ENCODE measurements around the gene CCDC15. TPM values are rescaled to one million over a fixed set of nuclear protein-coding genes. Genes with fewer than 3 reads are reported as not detected.

The CCDC15 gene
- total and polyA plus RNA-seq, 2 experiments from 2014 or later = 2.9 to 3.3 TPM

DNA sequence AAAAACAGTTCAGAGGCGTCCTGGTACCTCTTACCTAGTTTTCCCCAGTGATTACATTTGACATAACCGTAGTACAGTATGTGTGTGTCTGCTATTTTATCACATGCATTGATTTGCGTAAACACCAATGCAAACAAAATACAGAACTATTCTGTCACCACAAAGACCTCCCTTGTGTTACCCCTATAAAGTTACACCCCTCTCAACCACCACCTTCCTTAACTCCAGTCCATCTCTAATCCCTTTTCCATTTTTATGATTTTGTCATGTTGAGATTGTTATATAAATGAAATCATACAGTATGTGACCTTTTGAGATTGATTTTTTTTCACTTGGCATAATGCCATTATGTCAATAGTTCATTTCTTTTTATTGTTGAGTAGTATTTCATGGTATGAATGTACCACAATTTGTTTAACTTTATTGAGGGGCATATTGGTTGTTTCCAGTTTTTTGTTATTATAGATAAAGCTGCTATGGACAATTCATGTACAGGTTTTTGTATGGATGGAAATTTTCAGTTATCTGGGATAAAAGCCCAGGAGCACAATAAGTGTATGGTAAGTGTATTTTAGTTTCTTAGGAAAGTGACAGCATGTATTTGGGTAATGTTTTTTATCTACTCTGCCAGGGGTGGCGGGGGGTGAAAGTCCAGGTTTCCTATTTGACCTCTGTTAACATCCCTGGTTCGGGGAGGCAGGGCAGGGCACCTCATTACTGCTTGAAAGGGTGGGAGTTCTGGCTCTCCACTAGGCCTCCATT is 103.1 kb downstream of the CCDC15 start:
- H3K27me3 ChIP-seq (ENCODE audit: insufficient read depth) = peaks cover 21% of the 10 kb centered on the region
- no peak overlapping the region for H3K4me2 ChIP-seq
- no peak overlapping the region for H2AFZ ChIP-seq
- no peaks in the 10 kb centered on the region for H3K4me1 Mint-ChIP-seq
- no peaks in the 10 kb centered on the region for H3K36me3 Mint-ChIP-seq (ENCODE audit: low read depth)
- no peaks in the 10 kb centered on the region for H3K4me1 ChIP-seq (ENCODE audit: insufficient read depth)
- H4K20me1 ChIP-seq (replicated peaks; ENCODE audit: insufficient read depth) = no peaks in the 10 kb centered on the region
- H3F3A ChIP-seq (replicated peaks; ENCODE audit: low read depth) = no peaks in the 10 kb centered on the region
- H3K4me3 Mint-ChIP-seq = no peak overlapping the region
- H3K36me3 ChIP-seq (ENCODE audit: insufficient read depth) = no peaks in the 10 kb centered on the region
- TF ChIP-seq, protein P1, sequence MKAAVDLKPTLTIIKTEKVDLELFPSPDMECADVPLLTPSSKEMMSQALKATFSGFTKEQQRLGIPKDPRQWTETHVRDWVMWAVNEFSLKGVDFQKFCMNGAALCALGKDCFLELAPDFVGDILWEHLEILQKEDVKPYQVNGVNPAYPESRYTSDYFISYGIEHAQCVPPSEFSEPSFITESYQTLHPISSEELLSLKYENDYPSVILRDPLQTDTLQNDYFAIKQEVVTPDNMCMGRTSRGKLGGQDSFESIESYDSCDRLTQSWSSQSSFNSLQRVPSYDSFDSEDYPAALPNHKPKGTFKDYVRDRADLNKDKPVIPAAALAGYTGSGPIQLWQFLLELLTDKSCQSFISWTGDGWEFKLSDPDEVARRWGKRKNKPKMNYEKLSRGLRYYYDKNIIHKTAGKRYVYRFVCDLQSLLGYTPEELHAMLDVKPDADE (IDR thresholded peaks at IDR 0.05) = no peak
- TF ChIP-seq, protein P2, sequence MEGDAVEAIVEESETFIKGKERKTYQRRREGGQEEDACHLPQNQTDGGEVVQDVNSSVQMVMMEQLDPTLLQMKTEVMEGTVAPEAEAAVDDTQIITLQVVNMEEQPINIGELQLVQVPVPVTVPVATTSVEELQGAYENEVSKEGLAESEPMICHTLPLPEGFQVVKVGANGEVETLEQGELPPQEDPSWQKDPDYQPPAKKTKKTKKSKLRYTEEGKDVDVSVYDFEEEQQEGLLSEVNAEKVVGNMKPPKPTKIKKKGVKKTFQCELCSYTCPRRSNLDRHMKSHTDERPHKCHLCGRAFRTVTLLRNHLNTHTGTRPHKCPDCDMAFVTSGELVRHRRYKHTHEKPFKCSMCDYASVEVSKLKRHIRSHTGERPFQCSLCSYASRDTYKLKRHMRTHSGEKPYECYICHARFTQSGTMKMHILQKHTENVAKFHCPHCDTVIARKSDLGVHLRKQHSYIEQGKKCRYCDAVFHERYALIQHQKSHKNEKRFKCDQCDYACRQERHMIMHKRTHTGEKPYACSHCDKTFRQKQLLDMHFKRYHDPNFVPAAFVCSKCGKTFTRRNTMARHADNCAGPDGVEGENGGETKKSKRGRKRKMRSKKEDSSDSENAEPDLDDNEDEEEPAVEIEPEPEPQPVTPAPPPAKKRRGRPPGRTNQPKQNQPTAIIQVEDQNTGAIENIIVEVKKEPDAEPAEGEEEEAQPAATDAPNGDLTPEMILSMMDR (conservative IDR thresholded peaks at IDR 0.05; ENCODE audit: low read depth in 2 of 2) = no peak
- TF ChIP-seq EZH2phosphoT487 (IDR thresholded peaks at IDR 0.05; ENCODE audit: unreplicated experiment) (no peak), ZNF114 (CRISPR knock-in tag; IDR thresholded peaks at IDR 0.05) (no peak), NANOG (IDR thresholded peaks at IDR 0.05; ENCODE audit: borderline replicate concordance) (no peak), STAT1 (IDR thresholded peaks at IDR 0.05; ENCODE audit: unreplicated experiment) (no peak), POLR2AphosphoS5 (IDR thresholded peaks at IDR 0.05; ENCODE audit: low read depth) (no peak), ZNF331 (CRISPR knock-in tag; IDR thresholded peaks at IDR 0.05; ENCODE audit: low read depth) (no peak), CREB1 (CRISPR knock-in tag; IDR thresholded peaks at IDR 0.05; ENCODE audit: low read depth) (no peak), JUNB (IDR thresholded peaks at IDR 0.05; ENCODE audit: unreplicated experiment) (no peak), EZH2 (IDR thresholded peaks at IDR 0.05; ENCODE audit: low read depth, unreplicated experiment) (no peak)
- TF ChIP-seq, protein P3, sequence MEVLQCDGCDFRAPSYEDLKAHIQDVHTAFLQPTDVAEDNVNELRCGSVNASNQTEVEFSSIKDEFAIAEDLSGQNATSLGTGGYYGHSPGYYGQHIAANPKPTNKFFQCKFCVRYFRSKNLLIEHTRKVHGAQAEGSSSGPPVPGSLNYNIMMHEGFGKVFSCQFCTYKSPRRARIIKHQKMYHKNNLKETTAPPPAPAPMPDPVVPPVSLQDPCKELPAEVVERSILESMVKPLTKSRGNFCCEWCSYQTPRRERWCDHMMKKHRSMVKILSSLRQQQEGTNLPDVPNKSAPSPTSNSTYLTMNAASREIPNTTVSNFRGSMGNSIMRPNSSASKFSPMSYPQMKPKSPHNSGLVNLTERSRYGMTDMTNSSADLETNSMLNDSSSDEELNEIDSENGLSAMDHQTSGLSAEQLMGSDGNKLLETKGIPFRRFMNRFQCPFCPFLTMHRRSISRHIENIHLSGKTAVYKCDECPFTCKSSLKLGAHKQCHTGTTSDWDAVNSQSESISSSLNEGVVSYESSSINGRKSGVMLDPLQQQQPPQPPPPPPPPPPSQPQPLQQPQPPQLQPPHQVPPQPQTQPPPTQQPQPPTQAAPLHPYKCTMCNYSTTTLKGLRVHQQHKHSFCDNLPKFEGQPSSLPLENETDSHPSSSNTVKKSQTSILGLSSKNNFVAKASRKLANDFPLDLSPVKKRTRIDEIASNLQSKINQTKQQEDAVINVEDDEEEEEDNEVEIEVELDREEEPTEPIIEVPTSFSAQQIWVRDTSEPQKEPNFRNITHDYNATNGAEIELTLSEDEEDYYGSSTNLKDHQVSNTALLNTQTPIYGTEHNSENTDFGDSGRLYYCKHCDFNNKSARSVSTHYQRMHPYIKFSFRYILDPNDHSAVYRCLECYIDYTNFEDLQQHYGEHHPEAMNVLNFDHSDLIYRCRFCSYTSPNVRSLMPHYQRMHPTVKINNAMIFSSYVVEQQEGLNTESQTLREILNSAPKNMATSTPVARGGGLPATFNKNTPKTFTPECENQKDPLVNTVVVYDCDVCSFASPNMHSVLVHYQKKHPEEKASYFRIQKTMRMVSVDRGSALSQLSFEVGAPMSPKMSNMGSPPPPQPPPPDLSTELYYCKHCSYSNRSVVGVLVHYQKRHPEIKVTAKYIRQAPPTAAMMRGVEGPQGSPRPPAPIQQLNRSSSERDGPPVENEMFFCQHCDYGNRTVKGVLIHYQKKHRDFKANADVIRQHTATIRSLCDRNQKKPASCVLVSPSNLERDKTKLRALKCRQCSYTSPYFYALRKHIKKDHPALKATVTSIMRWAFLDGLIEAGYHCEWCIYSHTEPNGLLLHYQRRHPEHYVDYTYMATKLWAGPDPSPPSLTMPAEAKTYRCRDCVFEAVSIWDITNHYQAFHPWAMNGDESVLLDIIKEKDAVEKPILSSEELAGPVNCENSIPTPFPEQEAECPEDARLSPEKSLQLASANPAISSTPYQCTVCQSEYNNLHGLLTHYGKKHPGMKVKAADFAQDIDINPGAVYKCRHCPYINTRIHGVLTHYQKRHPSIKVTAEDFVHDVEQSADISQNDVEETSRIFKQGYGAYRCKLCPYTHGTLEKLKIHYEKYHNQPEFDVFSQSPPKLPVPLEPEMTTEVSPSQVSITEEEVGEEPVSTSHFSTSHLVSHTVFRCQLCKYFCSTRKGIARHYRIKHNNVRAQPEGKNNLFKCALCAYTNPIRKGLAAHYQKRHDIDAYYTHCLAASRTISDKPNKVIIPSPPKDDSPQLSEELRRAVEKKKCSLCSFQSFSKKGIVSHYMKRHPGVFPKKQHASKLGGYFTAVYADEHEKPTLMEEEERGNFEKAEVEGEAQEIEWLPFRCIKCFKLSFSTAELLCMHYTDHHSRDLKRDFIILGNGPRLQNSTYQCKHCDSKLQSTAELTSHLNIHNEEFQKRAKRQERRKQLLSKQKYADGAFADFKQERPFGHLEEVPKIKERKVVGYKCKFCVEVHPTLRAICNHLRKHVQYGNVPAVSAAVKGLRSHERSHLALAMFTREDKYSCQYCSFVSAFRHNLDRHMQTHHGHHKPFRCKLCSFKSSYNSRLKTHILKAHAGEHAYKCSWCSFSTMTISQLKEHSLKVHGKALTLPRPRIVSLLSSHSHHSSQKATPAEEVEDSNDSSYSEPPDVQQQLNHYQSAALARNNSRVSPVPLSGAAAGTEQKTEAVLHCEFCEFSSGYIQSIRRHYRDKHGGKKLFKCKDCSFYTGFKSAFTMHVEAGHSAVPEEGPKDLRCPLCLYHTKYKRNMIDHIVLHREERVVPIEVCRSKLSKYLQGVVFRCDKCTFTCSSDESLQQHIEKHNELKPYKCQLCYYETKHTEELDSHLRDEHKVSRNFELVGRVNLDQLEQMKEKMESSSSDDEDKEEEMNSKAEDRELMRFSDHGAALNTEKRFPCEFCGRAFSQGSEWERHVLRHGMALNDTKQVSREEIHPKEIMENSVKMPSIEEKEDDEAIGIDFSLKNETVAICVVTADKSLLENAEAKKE (CRISPR knock-in tag; IDR thresholded peaks at IDR 0.05) = no peak
- TF ChIP-seq, protein P4, sequence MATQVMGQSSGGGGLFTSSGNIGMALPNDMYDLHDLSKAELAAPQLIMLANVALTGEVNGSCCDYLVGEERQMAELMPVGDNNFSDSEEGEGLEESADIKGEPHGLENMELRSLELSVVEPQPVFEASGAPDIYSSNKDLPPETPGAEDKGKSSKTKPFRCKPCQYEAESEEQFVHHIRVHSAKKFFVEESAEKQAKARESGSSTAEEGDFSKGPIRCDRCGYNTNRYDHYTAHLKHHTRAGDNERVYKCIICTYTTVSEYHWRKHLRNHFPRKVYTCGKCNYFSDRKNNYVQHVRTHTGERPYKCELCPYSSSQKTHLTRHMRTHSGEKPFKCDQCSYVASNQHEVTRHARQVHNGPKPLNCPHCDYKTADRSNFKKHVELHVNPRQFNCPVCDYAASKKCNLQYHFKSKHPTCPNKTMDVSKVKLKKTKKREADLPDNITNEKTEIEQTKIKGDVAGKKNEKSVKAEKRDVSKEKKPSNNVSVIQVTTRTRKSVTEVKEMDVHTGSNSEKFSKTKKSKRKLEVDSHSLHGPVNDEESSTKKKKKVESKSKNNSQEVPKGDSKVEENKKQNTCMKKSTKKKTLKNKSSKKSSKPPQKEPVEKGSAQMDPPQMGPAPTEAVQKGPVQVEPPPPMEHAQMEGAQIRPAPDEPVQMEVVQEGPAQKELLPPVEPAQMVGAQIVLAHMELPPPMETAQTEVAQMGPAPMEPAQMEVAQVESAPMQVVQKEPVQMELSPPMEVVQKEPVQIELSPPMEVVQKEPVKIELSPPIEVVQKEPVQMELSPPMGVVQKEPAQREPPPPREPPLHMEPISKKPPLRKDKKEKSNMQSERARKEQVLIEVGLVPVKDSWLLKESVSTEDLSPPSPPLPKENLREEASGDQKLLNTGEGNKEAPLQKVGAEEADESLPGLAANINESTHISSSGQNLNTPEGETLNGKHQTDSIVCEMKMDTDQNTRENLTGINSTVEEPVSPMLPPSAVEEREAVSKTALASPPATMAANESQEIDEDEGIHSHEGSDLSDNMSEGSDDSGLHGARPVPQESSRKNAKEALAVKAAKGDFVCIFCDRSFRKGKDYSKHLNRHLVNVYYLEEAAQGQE (IDR thresholded peaks at IDR 0.05; ENCODE audit: unreplicated experiment) = no peak
- H3K27ac ChIP-seq (ENCODE audit: low read depth) = no peak overlapping the region
- H3K79me2 ChIP-seq (replicated peaks; ENCODE audit: insufficient read depth) = no peaks in the 10 kb centered on the region
- no peaks in the 10 kb centered on the region for H3K9me3 Mint-ChIP-seq
- ATAC-seq (no peak), DNase-seq (ENCODE audit: low spot score) (no peak)
- H3K9me2 ChIP-seq (ENCODE audit: insufficient read depth) = no peaks in the 10 kb centered on the region
- H3K27me3 Mint-ChIP-seq (ENCODE audit: insufficient read depth, low read depth, poor library complexity) = peaks cover 10% of the 10 kb centered on the region
- no peak overlapping the region for H3K4me3 ChIP-seq
- H3K27ac Mint-ChIP-seq = no peak overlapping the region
